NCI-H2107 (cell line): ENCODE measurements around the gene CSK.

ENCODE experiments used
- DNase-seq: peaks from one replicate; lab custom pipeline; 2025; lab: John Stamatoyannopoulos, UW

Gene CSK

DNA sequence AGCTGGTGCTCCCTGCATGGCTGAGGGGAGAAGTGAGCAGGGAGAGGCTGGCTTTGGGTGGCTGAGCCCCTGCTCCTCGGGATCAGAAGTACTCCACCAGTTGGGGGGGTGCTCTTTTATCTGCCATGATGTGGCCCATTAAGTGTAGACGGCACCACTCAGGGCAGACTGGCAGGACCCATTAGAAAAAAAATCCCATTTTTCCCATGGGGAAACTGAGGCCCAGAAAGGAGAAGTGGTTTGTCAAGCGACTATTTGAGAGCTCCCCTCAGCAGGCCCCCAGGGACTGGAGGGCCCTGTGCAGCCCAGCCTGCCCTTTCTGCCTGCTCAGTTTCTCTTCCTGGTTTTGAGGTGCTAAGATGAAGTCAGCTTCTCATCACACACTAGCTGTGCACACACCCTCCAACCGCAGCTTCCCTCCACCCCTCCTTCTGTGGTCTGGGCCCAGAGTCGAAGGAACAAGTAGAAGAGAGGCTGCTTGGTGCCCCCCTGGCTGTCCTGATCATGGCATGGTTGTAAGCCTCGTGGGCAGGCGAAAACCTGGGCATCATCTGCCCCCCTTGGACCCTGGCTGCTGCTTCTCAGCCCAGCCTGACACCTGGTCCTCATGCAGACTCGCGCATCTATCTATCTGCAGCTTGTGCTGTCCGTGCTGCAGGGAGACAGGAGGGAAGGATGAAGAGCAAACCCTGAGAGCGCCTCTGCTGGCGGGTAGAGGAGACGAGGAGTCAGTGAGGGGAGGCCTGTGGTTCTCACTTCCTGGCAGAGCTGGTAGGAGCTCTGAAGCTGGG lies 5.6 kb downstream of the CSK start:
- DNase-seq = no peak

DNA sequence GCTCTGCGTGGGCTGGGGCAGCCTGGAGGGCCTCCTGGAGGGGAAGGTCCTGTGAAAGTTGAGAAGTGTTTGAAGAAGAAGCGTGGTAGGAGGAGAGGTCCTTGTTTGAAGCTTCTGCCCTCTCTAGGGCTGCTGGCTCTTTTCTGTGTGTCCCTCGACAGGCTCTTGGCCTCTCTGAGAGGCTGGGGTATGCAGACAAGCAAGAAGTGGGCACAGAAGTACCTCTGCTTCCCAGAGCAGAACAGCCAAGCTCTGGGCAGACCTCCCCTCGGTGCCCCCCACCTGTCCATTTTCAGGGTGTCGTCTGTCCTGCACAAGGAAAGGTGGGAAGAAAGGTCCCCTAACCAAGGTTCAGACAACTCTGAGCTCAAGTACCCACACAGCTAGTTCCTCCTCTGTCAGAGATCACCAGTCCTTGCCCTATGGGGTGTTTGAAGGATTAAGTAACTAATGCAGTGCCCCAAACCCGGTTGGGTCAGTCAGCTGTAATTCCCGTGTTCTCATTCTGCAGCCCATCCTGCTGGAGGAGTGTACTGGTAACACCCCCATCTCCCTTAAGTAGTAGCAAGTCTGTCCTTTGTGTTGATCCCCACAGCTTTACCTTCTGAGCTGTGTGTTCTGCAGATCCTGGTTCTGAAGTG lies 6.3 kb downstream of the CSK start:
- no peak for DNase-seq

DNA sequence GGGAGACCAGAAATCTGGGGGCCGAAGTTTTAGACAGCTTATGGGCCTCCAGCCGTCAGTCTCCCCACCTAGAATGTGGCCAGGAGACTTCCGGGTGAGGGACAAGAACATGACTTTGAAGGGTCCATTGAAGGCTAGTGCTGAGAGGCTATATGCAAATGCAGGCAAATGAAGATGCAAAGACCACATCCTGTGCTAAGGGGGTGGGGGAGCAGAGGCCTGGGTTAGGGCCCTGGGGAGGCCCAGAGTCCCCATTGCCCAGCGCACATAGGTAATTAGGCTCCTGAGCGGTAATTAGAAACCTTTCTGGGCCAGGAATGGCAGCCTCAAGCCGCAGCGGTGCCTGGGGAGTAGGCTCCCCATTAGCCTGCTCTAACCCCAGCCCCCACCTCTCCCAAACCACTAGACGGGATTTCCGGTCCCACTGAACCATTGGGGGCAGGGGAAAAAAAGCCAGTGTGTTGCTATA lies 6.8 kb downstream of the CSK start:
- DNase-seq = no peak

DNA sequence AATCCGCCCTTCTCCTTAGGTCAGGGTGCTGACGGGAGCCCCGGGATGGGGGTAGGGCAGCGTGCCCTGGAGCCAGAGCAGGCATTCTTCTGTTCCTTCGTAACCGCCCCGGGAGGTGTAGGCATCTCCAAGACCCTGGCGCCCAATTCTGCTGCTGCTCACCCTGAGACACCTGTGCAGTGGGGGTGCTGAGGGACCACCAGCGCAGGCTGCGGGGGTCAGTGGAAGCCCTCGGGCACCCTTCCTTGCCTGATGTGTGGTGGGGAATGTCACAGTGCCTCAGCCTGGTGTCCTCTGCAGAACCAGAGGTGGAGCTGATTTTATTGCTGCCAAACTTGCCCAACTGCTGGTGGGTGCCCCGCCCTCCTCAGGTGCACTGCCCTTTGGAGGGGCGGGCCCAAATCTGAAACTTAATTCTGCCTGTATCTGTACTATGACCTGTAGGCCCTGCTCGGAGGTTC lies 7.3 kb downstream of the CSK start:
- no peak for DNase-seq

DNA sequence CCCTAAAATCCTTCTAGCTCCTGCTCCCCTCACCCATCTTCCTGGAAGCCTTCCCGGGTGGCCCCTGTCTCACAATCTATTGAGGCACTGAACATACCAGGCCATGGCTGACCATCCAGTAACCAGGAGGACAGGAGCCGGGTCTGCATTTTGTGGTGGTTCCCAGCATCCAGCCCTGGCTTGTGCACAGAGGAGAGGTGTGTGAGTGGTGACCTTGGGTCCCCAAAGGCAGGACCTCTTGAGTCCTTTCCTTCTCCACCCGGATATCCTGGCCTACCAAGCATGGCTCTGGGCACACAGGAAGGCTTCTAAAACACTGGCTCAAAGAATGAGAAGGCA lies 7.8 kb downstream of the CSK start:
- no peak for DNase-seq

DNA sequence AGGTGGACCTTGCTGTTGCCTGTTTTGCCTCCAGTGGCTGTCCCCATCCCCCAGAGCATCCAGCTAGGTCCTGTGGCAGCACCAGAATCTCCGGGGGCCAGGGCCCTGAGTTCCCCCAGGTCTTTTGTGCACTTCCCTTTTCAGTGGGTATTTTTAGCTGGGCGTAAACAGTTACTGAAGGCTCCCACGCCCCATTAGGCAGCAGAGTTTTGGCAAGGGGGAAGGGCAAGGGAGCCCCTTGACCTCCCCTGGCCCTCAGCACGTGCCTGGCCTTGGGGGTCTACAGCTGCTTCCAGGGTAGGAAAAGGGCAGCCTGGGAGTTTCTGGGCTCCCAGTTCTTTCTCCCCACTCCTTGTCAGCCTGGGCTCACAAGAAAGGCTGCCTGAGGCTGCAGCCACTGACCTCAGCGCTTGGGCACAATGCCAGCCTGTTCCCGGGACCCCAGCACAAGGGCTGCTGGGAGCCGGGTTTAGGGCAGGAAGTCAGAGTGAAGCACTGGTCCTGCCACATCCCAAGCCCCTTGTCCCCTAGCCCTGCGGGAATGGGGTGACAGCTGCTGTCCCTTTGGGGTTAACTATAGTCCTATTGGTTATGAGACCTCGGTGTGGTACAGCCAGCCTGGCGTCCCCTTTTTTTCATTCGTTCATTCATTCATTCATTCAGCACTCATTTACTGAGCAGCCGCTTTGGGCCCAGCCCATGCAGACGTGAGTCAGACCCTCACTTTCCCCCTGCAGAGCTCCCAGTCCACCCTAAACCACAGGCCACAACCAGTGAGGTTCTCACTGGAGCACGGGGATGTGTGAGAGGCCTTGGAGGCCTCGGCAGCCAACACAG lies 8.4 kb downstream of the CSK start:
- no peak for DNase-seq

DNA sequence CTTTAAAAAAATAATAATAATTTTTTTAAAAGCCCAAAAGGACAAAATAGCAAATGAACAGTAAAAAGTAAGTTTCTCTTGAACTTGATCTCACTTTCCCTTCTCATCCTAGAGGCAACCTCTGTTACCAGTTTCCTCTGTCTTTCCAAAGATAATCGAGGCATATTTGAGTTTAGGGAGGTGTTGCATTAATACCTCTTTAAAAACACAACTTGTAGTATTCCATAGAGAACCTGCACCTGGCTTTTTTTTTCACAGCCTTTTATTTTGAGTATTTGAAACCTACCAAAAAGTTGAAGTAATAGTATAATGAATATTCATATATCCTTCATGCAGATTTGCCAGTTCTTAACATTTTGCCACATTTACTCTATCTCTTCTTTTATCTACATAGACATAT lies 9.1 kb downstream of the CSK start:
- DNase-seq = no peak

DNA sequence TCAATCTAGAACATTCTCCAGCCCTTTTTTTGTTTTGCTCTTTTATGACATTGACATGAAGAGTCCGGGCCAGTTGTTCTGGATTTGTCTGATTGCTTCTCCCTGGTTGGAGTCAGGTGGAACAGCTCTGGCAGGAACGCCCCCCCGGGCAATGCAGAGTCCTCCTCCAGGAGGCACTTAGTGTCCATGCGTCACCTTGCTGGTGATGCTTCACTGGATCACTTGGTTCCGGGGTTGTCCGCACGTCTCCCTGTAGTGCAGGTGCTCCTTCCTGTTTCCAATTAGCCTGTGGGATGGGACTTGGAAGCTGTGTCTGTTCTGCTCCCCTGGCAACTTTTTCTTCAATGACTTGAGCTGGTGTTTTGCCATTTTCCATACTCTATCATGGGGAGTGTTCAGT lies 9.8 kb downstream of the CSK start:
- DNase-seq = no peak

DNA sequence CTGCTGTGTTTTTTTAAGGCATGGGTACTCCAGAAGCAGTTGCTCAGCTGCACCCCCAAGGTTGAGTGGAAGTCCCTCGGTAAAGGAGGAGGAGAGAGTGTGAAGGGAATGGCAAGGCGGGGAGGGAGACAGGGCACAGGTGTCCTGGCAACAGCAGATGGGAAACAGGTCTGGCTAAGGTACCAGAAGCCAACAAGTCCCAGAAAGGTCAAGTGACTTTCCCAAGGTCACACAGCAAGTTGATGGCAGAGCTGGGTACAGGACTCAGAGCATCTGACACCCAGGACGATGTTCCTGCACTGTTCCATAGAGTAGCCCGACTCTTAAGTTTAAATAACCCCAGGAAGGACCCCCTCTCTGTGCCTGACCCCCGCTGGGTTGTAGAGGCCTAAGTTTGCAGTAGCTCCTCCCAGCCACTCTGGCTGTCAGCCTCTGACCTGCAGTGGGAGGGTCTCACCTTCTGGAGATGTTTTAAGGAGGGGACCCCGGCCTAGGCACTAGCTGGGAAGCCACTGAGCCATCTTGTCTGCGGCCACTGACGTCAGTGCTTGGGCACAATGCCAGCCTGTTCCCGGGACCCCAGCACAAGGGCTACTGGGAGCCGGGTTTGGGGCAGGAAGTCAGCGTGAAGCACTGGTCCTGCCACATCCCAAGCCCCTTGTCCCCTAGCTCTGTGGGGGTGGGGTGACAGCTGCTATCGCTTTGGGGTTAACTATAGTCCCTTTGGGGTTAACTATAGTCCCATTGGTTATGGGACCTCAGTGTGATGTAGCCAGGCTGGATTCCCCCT lies 10.5 kb downstream of the CSK start:
- no peak for DNase-seq

DNA sequence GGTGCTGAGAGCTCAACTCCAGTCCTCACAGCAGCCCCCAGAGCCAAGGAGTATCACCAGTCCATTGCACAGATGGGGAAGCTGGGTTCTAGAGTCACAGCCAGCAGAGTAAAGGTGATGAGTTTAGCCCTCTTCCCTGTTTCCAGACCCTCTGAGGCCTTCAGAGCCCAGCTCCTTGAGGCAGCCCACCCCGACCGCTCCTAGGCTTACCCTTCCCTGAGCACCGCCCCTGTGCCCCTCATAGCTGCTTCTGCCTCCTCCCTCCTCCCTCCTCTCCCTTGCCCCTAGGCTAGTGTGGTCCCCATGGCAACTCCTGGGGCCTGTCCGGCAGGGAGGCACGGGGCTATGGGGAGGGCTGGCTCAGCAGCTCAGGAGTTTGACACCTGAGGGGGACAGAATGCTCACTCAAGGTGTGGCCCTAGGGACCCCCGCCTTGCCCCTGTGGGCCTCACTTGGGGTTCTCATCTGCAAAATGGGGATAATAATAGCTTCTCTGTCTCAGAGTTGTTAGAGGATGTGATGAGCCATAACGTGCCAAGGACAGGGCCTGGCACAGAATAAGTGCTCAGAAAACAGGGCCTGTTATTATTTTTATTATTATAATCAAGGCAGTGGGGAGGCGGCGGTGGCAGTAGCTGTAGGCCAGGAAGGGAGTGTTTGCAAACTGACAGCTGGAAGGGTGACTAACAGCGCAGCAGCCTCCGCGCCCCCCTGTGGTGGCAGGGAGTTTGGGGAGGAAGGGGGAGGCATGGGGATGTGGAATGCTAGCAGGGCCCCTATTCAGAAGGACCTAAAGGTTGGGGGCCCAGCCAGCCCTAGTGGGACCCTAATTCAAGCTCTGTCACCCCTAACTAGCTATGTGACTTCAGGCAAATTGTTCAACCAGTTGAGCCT lies 11.5 kb downstream of the CSK start:
- DNase-seq = no peak

DNA sequence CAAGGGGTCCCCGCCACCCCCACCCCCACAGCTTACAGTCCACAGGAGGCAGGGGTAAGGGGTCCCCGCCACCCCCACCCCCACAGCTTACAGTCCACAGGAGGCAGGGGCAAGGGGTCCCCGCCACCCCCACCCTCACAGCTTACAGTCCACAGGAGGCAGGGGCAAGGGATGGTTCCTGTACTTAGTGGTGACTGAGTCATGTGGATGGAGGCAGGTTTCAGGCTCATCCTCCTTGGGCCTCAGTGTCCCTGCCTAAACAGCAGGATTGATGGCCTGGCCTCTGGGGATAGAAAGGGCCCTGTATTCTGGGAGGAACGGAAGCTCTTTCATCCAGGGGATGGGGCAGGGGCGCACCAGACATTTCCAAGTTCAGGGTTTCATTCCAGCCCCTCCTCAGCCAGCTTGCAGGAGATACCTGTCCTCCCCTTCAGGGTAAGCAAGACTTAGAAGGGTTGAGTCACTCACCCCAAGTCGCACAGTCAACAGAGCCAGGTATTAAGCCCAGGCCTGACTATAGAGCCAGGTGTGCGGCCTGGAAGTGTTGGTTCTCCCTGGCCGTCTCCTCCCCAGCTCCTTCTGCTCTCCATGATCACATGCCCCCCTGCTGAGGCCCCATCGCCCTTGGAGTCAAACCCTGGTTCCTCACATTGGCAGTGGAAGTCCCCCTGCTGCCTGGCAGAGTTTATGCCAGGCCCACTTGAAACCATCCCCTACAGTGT lies 12.5 kb downstream of the CSK start:
- no peak for DNase-seq

DNA sequence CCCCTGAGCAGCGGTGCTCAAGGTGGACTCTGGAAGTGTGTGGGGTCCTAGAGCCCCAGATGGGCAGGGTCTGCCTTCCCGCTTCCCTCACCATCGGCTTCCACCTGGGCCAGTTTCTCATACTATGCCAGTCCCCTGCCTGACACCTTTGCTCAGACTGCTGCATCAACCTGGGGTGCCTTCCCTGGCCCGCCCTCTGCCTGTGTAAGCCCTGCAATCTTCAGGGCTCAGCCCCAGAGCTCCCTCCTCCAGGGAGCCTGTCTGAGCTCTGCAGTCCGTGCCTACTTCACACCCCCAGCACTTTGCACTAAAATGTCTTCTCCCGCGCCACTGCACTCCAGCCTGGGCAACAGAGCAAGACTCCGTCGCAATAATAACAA lies 13.1 kb downstream of the CSK start:
- DNase-seq = no peak

DNA sequence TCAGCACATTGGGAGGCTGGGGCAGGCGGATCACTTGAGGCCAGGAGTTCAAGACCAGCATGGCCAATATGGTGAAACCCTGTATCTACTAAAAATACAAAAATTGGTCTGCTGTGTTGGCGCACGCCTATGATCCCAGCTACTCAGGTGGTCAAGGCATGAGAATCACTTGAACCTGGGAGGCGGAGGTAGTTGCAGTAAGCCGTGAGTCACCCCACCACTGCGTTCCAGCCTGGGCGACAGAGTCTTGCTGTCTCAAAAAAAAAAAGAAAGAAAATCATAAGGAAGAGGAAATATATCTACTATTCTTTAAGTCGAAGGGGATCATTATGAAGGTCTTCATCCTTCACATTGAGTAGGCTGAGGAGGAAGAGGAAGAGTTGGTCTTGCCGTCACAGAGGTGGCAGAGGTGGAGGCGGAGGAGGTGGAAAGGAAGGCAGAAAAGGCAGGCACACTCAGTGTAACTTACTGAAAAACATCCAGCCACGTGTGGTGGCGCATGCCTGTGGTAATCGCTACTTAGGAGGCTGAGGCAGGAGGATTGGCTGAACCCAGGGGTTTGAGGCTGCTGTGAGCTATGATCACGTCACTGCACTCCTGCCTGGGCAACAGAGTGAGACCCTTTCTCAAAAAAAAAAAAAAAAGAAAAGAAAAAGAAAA lies 14.2 kb downstream of the CSK start:
- DNase-seq = no peak

DNA sequence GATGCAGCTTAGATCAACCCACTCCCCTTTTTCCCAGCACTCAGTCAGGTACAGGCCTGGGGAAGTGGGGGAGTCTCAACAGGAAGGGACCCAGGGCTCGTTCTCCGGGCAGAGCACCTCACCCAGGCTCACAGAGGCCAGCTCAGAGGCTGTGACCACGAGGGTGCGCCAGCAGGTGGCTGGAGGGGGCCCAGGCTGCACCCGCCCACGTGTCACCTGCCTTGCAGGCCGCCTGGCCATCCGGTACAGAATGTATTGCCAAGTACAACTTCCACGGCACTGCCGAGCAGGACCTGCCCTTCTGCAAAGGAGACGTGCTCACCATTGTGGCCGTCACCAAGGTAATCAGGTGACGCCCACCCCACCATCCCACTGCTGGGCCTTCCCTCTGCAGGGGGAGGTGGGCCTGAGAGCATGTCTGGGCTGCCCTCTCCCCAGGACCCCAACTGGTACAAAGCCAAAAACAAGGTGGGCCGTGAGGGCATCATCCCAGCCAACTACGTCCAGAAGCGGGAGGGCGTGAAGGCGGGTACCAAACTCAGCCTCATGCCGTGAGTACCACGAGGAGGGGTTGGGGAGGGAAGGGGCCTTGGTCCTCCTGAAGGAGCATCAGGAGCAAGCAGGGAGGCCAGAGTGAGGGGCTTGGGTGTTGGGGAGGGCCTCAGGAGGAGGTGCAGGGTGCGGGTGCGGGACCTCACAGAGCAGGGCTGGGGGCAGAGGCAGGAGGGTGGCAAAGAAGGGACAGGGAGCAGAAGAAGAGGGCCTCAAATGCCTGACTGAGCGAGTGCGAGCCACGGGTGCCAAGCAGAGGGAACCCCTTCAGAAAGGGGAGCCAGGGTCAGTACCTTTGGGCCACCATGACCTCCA lies 16.7 kb downstream of the CSK start:
- DNase-seq = no peak

DNA sequence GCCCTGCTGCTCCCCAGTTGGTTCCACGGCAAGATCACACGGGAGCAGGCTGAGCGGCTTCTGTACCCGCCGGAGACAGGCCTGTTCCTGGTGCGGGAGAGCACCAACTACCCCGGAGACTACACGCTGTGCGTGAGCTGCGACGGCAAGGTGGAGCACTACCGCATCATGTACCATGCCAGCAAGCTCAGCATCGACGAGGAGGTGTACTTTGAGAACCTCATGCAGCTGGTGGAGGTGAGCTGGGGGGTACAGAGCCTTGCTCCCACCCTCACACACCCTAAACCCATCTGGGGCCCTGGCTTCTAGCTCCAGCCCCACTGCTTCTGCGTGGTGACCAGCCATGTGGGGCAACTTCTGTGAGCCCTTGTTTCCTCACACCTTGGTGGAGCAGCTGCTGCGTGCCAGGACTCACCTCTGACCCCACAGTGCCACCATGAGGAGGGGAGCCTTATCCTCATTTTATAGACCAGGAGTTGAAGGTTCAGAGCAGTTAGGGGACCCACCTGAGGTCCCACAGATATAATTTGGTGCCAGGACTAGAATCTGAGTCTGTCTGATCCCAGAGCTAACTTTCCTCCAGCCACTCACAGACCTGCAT lies 17.5 kb downstream of the CSK start:
- no peak for DNase-seq

DNA sequence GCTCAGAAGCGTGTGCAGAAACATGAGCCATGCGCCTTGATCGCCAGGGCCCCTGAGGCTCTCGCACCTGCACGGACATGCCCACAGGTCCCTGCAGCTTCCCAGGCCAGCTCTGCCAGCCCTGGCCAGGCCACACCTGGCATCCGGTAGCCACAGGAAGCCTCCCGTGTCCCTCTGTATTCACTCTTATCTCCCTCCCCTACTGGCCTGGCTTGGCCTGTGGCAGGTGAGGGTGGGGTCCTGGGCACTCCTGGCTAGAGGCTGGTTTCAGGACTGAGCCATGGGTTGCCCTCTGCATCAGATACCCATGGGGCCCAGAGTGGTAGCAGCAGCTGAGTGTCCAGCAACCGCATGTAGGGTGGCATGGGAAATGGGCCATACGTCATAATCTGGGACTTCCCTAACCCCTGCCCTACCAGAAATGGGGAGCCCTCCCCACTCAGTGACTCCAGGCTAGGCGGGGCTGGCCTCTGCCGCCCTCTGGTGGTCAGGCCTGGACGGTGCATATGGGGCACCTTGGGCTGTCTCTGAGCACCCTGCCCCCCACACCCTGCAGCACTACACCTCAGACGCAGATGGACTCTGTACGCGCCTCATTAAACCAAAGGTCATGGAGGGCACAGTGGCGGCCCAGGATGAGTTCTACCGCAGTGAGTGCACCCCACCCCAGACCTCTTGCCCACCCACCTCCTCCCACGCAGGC lies 18.1 kb downstream of the CSK start:
- DNase-seq = peak; percentile 16

DNA sequence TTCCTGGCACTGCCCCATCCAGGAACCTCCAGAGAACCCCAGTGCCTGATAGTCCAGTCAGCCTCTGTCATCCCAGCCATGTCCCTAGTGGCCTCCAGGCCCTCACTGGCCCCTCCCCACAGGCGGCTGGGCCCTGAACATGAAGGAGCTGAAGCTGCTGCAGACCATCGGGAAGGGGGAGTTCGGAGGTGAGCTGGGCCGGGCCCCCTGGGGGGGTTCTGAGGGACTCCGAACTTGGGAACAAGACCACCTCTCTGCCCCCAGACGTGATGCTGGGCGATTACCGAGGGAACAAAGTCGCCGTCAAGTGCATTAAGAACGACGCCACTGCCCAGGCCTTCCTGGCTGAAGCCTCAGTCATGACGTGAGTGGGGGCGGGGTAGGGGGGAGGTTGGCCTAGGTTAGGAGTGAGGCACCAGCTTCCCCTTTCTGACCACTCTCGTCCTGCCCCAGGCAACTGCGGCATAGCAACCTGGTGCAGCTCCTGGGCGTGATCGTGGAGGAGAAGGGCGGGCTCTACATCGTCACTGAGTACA lies 18.7 kb downstream of the CSK start:
- no peak for DNase-seq
